ENCODE measurements around the gene TADA1.

DNA sequence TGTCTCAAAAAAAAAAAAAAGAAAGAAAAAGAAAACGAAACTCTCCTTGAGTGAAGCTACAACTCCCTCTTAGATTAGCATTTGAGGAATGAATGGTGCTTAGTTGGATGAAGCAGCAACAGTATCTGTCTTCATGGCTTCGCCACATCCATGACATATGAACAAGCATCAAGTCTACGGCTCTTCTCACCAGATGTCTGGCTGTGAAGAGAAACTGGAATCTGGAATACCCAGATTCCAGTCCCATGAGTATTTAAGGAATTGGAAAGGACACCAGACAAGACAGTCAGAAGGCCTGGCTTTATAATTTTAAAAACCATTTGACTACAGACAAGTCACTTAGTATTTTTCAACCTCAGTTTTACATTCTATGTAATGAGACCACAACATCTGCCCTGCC is 38.0 kb upstream of the TADA1 start:
- TF ChIP-seq POLR2A (IDR thresholded peaks at IDR 0.05; ENCODE audit: low read length): no peak
- no peak for TF ChIP-seq GATA1 (IDR thresholded peaks at IDR 0.05; ENCODE audit: low read depth, low read length)

Measured in erythroblast (primary cell).